GM12875 (cell line): Measurements from ENCODE around the gene RASA3.

Source experiments
- H3K4me3 ChIP-seq: one replicate; pipeline ENCODE4 v1.5.1; 2011; ENCODE audit warnings: low read depth, low read length, control low read depth
- CTCF ChIP-seq: IDR thresholded peaks from 2 replicates; pipeline ENCODE4 v1.5.1; 2011; ENCODE audit warnings: low read depth, mild to moderate bottlenecking, control low read depth, inconsistent platforms, low read length, moderate library complexity, borderline replicate concordance; ENCODE audit not compliant: insufficient read depth

Gene RASA3

DNA sequence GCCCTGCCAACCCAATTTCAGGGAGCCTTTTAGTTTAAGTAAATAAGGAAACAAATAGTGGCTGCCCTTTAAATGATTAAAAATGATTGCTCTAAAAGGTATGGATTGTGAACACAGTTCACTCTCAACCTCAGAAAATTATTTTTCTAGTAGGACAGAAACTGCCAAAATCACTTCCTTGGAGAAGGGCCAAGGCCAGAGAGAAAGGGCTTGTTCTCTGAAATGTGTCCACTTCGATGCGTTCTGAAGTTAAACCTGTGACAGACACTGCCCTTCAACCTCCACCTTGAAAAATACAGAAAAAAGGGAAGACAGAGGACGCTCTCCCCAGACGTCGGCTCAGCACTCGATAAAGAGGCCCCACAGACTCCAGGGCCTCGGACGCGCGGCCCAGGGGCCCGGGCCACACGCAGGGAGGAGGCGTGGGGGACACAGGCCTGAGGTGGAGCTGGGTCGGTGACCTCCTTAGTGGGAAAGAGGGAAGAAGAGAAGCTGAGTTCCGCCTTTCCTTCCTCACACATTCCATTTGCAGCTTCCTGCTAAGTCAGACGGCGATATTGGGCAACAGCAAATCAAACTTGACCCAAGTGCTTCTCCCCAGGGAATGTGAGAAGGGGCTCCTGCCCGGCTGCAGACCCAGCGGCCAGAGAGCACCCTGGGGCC lies 63.6 kb downstream of the RASA3 start:
- H3K4me3 ChIP-seq = no peak overlapping the region
- TF ChIP-seq CTCF = no peak

DNA sequence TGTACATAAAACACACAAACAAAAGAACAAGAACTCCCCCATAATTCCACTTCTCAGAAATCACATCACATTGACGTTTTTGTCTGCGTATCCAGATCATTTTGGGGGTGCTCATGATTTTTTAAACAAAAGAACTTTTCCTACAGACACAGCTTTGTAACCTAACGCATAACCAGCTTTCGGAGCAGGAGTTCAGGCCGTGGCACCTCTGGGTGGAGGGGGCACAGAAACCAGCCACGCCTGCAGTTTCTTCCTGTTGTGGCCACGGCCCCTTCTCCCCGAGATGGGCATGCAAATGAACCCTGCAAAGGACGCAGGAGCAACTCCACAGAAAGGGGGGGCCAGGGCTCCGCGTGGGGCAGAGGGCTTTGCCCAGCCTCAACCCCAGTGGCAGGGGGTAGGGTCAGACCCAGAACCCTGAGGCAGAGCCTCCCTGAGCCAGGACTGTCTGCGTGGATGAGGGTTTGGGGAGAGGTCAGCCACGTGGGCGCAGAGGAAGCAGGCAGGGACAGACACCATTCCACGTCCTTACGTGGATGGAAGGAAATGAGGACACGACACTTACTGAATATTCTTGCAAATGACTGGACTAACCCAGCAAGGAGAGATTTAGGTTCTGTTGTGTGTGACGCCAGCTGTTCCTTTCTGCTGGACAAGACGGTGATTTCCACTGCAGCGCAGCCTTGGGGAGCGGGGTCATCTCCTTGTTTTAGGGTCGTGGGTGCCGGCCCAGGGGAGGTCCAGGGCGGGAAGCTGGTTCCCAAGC lies 64.4 kb downstream of the RASA3 start:
- H3K4me3 ChIP-seq = peak overlapping the region; percentile 29

DNA sequence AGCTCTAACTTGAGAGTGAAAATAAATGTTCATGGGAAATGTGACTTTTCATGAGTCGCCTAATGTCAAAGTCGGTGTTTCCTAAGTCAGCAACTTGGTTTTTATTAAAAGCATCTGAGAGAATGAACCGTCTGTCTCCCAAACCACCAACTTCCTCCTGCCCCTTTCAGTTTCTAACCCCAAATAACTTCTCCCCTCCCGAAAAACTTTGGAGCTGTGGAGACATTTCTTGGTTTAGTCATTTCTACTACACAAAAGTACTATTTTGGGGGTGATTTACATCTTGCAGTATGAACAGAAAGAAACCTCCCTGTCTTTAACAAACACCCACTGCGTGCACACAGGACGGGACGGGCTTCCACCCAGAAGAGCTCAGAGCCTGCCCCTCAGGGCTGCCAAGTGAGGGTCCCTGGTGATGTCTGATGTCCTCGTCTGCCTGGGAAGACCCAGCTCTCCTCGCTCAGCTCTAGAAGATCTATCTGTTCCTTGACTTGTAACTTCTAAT lies 65.0 kb downstream of the RASA3 start:
- peak overlapping the region; percentile 29 for H3K4me3 ChIP-seq
- TF ChIP-seq CTCF = no peak

More for the DNA sequence above, 64.4 kb downstream of the RASA3 start:
- TF ChIP-seq CTCF = no peak

DNA sequence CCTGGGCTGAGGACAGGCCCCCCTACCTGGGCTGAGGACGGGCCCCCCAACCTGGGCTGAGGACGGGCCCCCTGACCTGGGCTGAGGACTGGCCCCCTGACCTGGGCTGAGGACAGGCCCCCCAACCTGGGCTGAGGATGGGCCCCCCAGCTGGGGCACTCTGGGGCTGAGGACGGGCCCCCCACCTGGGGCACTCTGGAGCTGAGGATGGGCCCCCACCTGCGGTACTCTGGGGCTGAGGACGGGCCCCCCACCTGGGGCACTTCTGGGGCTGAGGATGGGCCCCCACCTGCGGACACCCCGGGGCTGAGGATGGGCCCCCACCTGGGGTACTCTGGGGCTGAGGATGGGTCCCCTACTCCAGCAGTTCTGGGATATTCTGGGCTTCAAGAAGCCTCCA lies 65.5 kb downstream of the RASA3 start:
- H3K4me3 ChIP-seq = peak overlapping the region; percentile 29
- no peak for TF ChIP-seq CTCF

DNA sequence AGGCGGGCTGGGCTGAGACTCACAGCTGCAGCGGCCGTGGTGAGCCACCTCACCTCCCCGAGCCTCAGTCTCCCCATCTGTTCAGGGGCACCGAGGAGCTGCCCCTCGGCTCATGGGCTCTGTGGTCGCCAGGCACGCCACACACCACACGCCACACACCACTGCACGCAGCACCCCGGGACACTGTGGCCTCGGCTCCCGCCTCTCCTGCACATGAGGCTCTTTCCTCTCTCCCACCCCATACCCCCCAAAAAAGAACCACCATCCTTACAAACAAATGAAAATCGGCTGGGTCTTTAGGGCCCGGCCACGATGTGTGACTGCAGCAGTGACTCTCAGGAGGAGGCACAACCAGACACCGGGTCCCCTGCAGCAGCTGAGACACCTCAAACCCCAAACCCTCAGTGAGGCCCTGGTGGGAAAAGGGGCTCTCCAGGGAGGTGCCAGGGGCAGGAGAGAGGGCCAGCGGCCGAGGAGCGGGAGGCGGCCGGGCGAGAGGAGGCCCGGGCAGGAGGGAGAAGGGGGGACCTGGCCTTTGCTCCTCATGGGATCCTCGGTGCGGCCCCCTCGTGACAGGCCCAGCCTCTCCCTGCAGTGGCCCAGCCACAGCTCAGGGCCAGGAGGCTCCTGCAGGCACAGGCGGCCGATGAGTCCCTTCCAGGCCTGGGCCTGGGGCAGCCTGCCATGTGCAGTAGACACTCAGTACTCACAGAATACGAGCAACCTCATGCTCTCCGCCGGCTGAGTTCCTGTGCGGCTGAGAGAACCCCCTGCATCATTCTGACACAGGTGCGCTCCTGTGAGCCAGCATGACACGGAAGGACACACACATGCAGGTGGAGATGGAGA lies 66.3 kb downstream of the RASA3 start:
- TF ChIP-seq CTCF = no peak
- H3K4me3 ChIP-seq = peak overlapping the region; percentile 60

GRCh38 chr13:114065141-114065925 lies 67.1 kb downstream of the RASA3 start:
- no peak for TF ChIP-seq CTCF
- H3K4me3 ChIP-seq = peak overlapping the region; percentile 60
